GM12872 (cell line): ENCODE measurements around the gene PCBP3.

ENCODE experiments used
- TF ChIP-seq, protein P1 (sequence below): IDR thresholded peaks from 3 replicates; pipeline ENCODE4 v1.5.1; 2011; ENCODE audit warnings: low read depth, mild to moderate bottlenecking, low read length, moderate library complexity; ENCODE audit not compliant: insufficient read depth

PCBP3 gene

DNA sequence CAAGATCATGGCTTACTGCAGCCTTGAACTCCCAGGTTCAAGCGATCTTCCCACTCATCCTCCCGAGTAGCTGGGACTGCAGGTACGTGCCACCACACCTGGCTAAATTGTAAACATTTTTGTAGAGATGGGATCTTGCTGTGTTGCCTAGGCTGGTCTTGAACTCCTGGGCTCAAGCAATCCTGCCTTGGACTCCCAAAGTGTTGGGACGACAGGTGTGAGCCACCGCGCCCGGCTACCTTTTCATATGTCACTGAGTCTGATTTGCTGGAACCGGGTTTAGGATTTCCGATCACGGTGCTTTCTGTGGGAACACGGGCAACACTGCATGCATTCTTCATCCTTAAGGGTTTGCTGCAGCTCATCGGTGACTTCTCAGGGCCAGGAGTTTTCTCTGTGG is 32.2 kb upstream of the PCBP3 start:
- TF ChIP-seq, protein P1, sequence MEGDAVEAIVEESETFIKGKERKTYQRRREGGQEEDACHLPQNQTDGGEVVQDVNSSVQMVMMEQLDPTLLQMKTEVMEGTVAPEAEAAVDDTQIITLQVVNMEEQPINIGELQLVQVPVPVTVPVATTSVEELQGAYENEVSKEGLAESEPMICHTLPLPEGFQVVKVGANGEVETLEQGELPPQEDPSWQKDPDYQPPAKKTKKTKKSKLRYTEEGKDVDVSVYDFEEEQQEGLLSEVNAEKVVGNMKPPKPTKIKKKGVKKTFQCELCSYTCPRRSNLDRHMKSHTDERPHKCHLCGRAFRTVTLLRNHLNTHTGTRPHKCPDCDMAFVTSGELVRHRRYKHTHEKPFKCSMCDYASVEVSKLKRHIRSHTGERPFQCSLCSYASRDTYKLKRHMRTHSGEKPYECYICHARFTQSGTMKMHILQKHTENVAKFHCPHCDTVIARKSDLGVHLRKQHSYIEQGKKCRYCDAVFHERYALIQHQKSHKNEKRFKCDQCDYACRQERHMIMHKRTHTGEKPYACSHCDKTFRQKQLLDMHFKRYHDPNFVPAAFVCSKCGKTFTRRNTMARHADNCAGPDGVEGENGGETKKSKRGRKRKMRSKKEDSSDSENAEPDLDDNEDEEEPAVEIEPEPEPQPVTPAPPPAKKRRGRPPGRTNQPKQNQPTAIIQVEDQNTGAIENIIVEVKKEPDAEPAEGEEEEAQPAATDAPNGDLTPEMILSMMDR, result no peak

DNA sequence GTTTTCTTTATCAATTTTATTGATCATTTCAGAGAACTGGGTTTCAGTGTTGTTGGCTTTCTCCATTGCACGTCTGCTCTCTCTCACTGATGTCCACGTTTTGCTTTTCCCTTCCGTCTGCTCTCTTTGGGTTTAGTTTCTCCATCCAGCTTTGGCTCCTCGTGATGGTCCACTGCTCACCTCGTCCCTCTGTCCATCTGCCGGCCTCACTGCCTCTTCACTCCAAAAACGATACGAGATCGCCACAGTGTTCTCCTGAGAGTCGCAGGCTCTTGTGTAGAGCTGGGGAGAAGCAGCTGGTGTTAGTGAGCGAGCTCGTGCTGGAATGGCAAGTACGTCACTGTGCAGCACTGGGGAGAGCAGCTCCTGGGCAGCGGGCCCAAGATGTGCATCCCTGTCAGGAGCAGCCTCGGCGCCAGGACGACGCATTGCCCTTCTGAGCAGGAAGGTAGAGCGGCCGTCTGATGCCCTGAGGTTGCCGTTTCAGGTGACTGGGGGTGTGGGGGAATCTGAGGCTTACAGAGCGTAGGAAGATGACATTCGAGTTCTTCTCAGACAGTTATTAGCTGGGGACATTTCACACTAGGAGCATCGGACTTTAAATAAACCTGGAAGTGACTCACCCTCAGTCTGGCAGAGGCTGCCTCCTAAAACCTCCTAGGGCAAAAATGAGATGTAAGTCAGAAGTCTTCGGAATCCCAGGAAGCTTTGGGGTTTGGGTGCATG is 31.4 kb upstream of the PCBP3 start:
- TF ChIP-seq, protein P1, result no peak

DNA sequence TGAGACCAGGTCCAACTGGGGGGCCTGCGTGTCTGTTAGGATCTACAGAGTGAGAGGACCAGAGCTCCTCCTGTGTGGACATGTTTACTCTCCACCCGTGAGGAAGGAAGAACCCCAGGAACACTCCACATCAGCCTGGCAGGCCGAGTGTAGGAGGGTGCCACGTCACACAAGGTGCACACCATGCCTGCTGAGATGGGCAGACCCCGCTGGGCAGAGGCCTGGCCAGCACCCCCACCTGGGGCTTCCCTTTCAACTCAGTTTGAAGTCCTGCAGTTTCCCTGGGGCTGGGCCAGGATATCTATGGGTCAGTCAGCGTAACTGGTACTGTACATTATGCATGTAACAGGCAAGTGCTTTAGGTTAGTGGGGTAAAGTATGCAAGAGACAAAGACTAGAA is 30.1 kb upstream of the PCBP3 start:
- TF ChIP-seq, protein P1, result no peak

DNA sequence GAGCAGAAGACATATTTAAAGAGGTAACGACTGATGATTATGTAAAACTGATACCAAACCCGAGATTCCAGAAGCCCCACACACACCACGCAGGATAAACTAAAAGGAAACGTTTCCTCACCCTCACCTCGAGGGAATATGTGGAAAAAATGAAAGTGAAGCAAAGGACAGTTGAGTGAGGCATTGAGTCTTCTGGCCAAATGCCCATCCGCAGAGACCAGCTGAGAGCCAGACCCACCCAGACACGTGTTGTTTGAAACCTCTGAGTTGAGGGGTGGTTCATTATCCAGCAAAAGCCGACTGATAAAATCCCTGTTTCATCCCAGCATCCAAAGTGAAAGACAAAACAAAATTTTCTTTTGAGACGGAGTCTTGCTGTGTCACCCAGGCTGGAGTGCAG is 29.6 kb upstream of the PCBP3 start:
- TF ChIP-seq, protein P1, result no peak

DNA sequence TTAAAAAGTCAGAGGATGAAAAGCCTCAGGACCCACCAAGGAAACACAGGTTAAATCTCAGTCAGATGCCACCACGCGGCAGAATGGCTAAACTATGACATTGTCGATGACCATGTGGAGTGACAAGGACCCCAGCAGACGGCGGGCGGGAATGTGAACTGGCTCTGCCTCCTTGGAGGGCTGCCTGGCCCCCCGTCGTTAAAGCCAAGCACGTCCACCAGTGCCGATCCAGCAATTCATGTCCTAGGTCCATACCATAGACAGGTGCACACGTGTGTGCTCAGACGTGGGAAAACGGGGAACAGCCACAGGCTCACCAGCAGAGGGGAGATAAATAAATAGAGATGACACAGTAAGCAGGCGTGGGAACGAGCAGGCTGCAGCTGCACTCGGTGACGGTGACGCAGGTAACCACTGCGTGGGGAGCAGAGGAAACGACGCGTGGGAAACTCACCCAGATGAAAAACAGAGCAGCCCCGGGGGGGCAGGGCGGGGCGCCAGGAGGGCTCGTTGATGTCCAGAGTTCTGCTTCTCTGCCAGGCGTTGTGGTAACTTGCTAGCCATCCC is 28.3 kb upstream of the PCBP3 start:
- TF ChIP-seq, protein P1, result no peak

DNA sequence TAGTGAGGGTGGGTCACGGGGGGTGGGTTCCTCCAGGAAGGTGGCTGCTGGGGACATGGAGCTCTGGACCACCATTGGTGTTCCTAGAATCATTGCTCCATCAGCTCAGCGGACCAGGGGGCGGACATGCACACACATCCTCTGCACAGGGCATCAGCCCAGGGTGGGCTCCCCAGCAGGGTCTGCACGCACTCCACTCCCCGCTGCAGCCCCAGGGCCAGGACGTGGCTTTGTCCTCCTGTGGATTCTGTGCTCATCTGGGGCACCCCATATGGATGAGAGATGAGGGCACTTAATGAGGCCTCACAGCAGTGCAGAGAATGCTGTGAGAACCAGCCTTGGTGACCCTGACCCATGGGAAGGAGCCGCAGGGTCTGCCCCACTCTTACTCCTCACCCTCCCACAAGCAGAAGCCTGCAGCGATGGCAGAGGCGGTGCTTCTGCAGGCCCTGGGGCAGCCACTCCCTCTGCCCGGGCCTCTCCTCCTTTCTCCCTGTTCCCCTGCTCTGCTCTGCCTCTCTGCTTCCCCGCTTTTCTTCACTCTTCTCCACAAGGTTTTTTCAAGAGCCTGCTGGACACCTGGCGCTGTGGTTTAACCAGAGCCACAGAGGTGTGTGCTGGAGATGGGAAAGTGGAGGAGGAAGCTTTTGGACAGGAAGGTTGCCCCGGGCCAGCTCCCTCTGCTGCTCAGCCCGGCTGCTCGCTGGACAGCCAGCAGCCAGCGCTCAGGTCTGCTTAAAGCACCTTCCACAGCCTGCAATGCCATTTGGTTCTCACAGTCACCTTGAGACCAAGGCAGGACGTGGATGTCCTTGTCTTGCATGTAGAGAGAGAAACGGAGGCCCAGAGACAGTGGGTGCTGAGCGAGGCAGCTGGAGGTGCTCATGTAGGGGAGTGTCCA is 26.3 kb upstream of the PCBP3 start:
- TF ChIP-seq, protein P1, result no peak

DNA sequence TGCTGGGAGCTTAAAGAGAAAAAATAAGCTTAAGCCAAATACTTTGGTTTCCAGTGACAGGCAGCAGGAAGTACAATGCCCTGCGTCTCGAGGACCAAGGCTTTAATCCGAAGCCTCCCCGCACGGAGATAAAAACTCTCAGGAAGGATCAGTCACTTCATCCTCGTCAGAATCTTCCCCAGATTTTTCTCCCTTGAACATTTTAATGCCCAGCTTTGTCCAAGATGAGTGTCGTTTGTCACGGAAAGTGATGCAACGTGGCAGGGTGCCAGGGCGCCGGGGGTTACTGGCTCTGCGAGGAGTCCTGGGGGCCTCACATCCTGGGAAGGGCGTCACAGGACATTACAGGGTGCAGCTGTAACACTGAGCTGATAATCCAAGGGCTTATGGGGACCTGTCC is 25.2 kb upstream of the PCBP3 start:
- TF ChIP-seq, protein P1, result no peak
